GM15510 (cell line): ENCODE data around the gene IGLON5.

ENCODE experiments used
- POLR2A ChIP-seq: IDR thresholded peaks from 3 replicates; pipeline ENCODE4 v1.6.1; 2011; ENCODE audit warnings: borderline replicate concordance; ENCODE audit not compliant: insufficient read length; ENCODE audit errors: extremely low read depth

The IGLON5 gene

DNA sequence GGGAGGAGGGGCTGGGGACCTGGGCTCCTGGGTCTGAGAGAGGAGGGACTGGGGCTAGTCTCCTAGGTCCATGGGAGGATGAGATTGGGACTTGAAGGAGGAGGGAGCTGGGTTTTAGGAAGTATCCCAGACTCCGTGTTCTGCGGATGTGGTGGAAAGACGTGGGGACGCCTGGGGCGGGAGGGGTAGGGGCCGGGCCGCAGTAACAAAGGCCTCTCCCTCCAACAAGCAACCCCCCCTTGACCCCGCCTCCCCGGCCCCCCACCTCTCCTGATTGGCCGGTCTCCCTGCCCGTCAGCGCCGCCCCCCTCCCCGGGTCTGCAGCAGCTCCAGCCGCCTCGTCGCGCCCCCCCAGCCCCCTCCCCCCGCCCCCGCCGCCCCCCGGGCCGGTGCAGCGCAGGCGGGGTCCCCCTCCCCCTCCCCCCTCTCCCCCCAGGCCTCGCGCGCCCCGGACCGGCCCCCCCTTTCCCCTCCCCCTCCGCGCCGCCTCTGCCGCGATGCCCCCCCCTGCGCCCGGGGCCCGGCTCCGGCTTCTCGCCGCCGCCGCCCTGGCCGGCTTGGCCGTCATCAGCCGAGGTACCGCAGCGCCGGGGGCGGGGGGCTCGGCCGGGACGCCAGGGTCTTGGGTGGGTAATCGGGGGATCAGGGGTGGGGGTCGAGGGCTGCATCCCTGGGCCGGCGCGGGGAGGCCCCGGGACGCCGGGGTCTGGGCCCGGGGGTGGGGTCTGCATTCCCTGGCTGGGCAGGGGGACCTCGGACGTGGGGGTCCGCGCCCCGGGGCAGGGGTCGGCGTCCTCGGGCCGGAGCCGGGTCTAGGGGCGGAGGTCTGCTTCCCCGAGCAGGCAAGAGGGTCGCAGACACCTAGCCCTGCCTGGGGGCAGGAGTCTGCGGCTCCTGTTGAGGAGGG, at the start of gene IGLON5:
Gene IGLON5 (plus strand): TSS at position 294 of the 907 bp plus-strand sequence. CDS start 204 bp downstream, at position 498.
- no peak for TF ChIP-seq POLR2A

DNA sequence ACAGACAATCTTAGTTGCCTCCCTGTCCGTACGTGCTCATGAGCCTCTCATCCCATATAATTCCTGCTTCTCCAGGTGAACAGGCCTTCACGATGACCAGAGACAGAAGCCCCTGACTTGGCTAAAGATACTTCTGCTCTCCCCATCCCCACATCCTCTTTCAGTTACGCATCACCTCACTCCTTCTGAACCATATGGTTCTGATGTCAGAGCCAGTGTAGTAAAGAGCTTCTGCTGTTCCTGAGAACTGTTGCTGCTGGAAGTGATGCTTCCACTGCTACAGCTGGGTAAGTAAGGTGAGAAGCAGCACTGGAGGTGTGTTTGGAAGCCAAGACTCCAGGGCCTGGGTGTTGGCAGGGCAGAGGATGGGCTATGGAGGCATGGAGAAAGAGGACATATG, 47.6 kb upstream of the IGLON5 start:
- no peak for TF ChIP-seq POLR2A

DNA sequence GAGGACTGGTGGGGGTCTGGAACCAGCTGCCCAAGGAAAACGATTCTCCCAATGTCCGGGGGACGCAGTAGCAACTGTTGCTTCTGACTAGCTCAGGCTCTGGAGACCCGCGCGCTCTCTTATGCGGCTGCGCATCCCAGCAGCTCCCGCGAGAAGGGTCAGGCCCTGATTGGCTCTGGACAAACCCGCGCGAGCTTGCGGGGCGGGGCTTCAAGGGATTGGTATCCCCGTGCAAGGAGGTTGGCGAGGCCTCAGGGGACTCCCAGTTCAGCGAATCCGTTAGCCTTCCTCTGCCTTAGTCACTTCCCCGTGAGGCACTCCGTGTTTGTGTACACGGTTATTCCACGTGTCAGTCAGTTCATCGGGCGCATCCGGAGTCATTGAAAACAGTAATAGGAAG, 40.4 kb upstream of the IGLON5 start:
- no peak for TF ChIP-seq POLR2A

DNA sequence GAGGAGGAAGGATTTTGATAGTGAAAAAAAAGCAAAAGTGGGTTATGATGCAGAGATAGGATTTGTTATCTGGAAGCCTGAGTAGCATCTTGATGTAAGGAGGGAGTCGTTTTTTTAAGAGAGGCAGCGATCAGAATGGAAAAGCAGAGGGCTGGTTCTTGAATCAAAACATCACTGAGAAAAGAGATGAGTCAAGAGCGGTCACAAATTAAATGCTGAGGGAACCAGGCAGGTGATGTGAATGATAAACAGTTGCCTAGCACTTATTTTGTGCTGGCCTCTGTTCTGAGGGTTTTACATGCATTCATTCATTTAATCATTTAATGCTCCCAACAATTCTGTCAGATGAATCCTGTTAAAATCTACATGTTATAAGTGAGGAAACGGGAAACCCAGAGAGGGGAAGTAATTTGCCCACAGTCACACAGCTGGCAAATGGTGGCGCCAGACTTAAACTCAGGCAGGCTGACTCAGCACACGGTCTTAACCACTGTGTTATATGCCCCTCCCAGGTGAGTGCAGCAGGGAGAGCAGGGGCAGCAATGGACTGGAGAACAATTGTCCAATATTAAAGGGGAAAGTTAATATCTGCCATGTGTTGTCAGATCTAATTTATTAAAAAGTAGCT, 39.1 kb upstream of the IGLON5 start:
- TF ChIP-seq POLR2A: no peak

DNA sequence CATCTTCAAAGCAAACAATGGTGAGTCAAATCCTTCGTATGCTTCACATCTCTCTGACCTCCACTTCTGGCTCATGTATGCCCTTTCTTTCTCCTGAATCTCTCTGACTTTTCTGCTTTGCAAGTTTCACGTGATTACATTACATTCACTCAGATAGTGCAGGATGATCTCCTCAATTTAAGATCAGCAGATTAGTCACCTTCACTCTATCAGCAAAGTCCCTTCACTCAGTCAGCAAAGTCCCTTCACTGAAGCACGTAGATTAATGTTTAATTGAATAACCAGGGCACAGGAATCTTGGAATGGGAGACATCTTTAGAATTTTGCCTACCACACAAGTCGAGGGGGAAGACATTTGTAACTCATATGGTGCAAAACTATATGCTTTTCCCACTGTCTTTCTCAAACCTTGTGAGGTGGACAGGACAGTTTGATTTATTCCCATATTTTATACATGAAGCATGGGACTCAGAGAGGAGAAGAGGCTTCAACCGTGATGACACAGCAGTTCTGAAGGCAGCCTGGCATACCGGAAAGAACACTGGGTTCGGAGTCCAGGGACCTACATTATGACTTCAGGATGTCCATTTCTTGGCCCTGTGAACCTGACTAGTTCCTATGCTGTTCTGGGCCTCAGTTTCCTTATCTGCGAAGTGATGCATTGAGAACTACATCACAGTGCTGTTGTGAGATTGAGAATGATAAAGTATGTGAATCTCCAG, 37.2 kb upstream of the IGLON5 start:
- no peak for TF ChIP-seq POLR2A

DNA sequence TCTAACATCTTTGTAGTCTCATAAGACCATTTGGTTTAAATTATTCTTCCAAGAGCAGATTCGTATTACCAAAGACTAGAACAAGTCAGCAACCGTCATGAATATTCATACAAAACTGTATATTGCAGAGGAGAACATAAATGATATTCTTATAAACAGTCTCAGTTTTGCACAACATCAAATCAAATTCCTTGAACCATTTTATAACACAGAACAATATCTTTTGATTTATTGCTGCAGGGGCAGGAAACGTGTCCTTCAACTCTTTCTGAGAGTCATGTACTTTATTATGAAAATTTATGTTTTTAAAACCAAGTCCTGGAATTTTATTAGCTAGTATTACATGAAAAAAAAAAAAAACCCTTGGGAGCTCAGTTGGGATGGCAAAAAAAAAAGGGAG, 34.3 kb upstream of the IGLON5 start:
- TF ChIP-seq POLR2A: no peak

DNA sequence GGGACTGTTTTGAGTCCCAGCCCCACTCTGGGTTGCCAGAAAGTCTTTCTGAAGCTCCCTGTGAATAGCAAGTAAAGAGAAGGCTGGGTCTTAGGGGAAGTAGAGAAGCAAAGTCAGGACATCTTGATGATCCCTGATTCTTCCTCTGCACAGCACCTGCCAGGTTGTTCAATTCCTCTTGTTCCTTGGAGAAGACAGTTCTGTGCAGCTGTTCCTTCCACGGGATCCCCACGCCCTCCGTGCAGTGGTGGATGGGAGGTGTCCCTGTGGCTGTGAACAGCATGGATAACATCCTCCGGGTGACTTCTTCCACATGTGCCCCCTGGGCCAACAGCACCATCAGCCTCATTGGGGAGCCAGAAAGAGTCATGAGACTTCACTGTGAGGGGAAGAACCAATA, 29.1 kb upstream of the IGLON5 start:
- no peak for TF ChIP-seq POLR2A

DNA sequence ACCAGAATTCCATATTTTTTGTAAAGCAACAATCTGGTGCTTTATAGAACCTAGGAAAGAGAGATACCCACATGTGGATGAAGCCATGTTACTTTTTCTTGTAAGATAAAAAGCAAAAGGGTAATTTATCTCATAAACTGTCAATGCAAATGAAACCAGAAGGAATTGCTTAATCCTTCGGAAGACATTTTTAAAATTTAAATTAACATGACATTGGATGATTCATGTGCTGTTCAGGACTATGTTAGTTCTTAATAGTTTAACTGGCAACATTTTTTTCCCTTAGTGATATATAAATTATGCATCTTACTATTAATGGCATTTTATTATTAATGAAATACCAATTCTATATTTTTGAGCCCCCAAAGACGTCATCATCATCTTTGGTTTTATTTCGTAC, 25.8 kb upstream of the IGLON5 start:
- TF ChIP-seq POLR2A: no peak

DNA sequence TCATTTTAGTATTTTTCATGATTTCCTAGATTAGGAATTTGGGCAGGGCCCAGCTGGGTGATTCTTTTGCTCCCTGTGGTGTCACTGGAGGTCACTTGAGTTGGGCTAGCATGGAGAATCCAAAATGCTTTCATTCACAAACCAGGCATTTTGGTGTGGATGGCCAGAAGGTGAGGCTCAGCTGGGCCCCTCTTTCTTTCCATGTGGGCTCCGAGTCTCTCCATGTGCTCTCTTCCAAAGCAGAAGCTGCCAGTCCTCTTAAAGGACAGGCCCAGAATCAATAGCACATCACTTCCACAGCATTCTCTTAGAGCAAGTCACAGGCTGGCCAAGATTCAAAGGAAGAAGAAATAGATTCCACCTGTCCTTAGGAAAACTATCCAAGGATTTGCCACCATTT, 21.8 kb upstream of the IGLON5 start:
- TF ChIP-seq POLR2A: no peak

DNA sequence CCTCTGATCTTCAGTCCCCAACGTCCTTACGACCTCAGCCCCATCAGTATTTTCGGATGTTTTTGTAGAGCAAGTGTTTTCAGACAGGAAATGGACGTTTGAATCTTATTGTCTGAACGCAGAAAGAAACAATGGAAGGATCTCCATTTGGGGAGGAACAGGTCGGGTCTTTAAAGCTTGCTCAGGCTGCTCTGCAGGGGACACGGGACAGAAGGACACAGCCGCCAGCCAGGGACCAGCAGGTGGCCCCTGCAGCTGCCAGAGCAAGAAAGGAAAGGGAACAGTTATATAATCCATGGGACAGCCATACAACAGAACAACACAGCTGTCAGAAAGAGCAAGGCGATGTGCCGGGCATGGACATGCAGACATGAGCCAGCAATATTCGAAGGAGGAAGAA, 18.5 kb upstream of the IGLON5 start:
- TF ChIP-seq POLR2A: no peak

DNA sequence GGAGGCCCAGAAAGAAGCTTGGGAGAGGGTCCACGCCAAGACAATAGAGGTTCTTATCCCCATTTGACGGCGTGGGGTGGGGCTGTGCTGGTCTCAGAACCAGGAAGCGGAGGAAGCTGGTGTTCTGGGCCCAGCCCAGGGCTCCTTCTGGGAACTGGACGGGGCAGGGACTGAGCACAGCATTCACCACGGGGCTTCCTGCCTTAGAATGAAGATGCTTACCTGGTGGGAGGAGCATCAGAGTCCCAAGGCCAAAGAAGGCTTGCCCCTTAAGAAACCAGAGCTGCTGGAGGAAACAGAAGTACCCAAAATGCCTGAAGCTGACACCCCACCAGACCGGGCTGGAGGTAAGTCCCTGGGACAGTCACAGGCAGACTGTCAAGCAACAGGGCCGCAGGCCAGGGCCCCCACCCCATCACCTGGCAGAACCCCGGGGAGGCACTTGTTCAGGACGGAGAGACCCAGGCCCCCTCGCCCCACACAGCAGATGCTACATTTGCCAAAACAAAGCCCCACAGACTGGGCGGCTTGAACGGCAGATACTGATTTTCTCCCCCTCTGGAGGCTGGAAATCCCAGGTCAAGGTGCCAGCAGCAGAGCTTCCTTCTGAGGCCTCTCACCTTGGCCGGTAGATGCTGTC, 17.8 kb upstream of the IGLON5 start:
- no peak for TF ChIP-seq POLR2A

DNA sequence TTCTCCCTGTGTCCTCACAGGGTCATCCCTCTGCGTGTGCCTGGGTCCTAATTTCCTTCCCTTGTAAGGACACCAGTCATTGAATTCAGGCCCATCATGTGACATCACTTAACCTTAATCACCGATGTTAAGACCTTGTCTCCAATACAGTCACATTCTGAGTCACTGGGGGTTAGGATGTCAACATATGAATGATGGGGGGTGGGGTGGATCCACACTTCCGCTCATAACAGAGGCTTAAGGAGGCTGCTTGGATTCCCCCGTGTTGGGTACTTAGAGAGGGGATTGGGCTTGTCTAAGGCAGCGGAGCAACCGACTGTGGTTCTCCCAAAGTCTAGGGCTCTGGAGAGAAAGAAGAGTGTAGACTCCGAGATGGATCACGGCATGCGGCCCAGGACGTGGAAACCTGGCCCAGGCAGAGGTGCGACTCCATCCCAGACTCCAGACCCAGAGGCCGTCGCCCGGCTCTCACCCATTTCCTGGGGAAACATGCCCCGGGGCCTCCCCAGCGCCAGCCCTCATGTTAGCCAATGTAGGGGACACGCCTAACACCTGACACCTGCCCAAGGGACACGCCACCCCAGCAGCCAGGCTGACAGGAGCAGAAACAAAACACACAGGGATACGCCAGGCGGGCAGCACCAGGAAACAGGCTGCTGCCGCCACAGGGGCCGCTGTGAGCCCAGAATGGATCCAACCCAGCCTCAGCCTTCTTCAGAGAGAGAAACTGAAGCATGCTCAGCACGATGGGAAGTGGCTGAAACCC, 17.1 kb upstream of the IGLON5 start:
- TF ChIP-seq POLR2A: no peak

DNA sequence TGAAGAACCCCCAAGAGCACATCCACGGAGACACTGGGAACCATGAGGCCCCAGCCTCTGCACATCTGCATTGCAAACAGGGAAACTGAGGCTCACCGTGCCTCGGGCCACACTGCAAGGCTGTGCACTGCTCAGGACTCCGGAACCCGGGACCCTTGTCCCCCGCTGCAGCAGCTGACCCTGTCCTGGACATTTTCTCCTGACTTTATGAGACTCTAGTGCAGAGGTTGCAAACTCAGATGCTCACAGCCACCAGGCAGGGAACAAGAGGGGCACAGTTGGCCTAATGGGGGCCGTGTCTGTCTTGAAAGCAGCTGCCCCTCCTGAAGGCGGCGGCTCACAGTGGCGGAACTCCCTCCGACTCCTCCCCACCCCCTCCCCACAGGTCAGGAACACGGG, 16.5 kb upstream of the IGLON5 start:
- TF ChIP-seq POLR2A: no peak

DNA sequence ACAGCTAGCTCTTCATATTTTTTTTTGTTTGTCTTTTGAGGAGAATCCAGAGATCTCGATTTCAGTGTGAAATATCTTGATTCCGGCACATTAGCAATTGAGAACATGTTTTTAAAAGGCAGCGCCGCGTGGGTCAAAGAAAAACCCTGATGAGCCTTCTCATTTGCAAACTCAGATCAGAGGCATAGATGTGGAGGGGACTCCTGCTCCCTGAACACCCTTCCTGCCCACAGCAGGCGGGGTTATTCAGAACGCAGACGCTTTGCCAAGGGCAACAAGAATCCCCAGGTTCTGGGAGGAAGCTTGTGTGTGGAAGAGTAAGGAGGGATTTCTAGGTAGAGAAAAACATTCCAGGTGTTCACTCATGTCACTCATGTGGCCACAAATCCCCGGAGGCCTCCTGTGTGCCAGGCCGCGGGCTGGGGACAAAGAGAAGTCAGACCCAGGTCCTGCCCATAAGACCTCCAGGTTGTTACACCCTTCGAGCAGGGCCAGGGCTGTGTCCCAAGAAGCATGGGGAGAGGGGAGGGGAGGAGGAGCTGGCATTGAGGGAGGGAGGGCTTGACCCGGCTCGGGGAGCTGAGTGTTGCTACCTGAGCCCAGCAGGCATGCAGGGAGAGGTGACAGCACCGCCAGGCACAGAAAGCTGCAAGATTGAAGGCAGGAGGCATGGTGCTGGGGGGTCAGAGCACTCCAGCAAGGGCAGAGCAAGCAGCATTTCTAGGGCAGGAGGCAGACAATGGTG, 15.9 kb upstream of the IGLON5 start:
- TF ChIP-seq POLR2A: no peak

DNA sequence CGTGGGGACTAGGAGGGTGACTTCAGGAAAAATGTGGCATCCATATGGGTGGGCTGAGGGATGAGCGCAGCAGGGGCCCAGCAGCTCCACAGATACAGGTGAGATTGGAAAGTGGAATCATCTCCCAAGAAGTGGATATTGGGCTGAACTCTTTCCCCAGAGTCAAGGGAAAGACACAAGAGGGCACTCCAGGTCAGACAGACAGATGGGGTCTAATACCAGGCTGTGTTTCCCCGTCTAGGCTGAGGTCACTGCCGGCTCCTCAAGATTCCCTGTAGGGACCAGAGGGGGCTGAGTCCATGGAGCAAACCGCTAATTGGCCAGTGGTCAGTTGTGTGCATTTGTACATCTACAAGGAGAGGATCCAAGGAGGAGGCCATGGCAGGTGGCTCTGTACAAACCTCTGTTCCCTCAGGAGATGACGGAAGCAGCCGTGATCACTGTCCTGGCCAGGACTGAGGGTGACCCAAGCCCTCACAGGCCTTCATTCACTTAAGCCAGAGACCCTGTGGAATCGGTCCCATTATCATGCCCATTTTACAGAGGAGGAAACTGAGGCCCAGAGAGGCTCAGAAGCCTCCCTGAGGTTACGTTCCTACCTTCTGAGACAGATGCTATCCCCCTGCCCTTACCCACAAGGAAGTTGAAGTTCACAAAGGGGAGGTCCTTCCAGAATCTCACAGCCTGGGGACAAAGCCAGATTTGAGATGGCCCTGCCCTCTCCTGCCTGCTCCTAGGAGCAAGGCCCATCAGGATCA, 14.9 kb upstream of the IGLON5 start:
- no peak for TF ChIP-seq POLR2A
